Astrocyte of the spinal cord (primary cell): ENCODE measurements around the gene TMEM132D.

Source experiments
- DNase-seq: peaks from one replicate; pipeline ENCODE4 v3.0.0; 2011; ENCODE audit warnings: low read depth, low spot score
- H3K4me3 ChIP-seq: 2 replicates; pipeline ENCODE4 v1.5.1; 2011; ENCODE audit warnings: low read depth, mild to moderate bottlenecking, low read length, moderate library complexity
- in situ Hi-C: cut with HindIII; loops from 2 replicates; pipeline ENCODE4 v1.10.0; 2017; ENCODE audit warnings: low sequenced_read_pairs
- TF ChIP-seq, protein P1 (sequence below): IDR thresholded peaks from 2 replicates; pipeline ENCODE4 v1.5.1; 2012; ENCODE audit warnings: low read depth, mild to moderate bottlenecking, low read length, inconsistent platforms

TMEM132D gene

DNA sequence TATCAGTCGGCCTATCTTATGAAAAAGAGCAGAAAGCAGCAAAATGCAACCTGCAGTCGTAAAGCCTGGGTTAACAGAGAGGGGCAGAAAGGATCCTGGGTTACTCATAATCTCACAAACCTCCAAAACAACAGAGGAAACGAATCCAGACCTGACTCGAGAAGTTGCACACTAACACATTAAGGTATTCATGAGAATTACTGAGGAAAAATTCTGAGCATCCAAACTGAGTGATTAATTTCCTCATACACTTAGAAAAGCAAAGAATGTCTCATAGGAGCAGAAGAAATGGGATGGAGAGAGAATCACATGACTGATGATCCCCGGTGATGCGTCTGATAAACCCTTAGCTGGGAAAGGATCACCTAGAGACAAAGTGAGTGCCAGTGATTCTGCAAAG, 272.5 kb downstream of the TMEM132D start:
- TF ChIP-seq, protein P1, sequence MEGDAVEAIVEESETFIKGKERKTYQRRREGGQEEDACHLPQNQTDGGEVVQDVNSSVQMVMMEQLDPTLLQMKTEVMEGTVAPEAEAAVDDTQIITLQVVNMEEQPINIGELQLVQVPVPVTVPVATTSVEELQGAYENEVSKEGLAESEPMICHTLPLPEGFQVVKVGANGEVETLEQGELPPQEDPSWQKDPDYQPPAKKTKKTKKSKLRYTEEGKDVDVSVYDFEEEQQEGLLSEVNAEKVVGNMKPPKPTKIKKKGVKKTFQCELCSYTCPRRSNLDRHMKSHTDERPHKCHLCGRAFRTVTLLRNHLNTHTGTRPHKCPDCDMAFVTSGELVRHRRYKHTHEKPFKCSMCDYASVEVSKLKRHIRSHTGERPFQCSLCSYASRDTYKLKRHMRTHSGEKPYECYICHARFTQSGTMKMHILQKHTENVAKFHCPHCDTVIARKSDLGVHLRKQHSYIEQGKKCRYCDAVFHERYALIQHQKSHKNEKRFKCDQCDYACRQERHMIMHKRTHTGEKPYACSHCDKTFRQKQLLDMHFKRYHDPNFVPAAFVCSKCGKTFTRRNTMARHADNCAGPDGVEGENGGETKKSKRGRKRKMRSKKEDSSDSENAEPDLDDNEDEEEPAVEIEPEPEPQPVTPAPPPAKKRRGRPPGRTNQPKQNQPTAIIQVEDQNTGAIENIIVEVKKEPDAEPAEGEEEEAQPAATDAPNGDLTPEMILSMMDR: no peak
- in situ Hi-C loops: no loop called here
- no peak for DNase-seq
- no peak overlapping the region for H3K4me3 ChIP-seq

DNA sequence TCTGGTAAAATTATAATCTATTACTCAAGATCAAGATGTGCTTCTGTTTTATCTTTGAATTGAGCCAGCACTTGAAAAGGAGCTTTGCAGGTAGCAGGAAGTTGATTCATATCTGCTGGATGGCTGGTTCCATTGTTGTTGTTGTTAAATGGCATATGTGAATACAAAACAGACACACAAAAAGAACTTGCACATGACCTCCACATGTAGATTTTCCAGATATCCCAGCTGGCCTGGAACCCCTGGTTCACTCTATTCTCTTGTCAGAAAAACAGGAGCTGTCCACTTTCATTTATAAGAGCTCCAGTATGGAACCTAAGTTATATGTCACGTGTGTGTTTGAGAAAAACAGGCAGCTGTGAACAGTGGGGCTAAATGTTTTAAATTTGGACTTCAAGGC, 273.9 kb downstream of the TMEM132D start:
- no peak overlapping the region for H3K4me3 ChIP-seq
- no peak for DNase-seq
- TF ChIP-seq, protein P1: no peak
- in situ Hi-C loops: no loop called here

DNA sequence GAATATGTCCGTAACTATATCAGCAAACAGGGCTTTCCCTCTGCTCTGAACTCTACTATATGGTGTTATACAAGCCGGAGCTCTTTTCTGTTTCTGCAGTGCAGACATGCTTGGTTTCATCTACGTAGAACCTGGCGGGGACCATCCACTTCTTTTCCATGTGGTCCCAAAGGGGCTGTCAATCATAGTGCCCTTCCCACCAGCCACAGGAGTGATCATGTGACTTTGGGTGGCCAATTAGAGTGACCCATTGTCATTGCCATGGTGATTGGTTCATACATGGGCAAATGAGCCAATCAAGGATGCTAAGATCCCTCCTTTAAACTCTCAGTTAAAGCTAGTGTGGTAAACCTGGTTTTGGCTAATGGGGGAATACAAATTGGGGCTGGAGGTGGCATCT, 281.3 kb downstream of the TMEM132D start:
- in situ Hi-C loops: no loop called here
- no peak for DNase-seq
- TF ChIP-seq, protein P1: no peak
- H3K4me3 ChIP-seq: no peak overlapping the region

DNA sequence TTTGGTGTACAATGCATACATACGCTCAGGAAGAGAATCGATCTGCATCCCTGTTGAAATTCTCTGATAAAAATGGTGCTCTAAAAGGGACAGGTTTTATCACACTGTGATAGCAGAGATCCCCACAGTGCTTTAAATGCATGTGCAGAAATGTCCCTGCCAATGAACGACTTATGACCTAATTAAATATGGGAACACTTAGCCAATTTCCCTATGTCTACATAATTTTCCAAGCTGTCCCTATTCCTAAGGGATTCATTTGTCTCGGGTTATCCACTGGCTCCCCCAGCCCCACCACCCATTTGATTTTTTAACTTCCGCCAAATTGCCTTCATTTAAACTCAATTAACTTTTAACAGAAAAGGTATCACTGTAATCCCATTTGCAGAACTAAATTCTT, 284.6 kb downstream of the TMEM132D start:
- DNase-seq: no peak
- TF ChIP-seq, protein P1: no peak
- in situ Hi-C loops: no loop called here
- H3K4me3 ChIP-seq: no peak overlapping the region

DNA sequence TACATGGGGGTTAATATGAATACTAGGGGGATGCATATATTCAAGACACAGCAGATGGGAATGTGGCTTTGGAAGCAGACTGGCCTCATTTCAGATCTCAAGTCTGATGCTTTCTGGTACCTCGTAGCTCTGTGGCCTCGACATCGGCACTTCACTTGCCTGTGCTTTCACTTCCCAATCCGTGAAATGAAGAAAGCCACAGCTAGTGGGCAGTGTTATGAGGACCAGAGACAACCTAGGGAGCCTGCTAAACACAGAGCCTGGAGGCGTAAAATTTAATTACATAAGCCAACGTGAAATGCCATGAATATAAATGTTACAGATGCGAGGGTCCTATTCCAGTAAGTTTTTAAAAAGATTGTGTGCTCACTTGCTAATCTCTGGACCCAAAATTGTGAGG, 286.0 kb downstream of the TMEM132D start:
- in situ Hi-C loops: no loop called here
- no peak overlapping the region for H3K4me3 ChIP-seq
- DNase-seq: no peak
- TF ChIP-seq, protein P1: no peak

DNA sequence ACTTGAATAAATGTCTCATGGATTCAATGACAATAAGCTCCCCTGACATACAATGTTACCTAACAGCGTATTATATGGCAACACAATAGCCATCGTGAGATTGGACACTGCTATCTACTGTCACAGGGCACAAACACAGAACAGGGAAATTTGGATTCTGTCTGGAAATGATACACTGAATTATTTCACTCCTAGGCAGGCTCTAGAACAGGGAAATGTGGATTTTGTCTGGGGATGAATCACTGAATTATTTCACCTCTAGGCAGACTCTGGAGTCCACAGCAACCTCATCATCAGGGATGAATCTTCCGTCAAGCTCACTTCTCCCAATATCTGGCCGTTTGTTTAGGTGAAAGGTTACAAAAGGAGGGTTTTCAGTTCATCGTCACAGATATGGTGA, 288.8 kb downstream of the TMEM132D start:
- H3K4me3 ChIP-seq: no peak overlapping the region
- DNase-seq: peak; percentile 39
- in situ Hi-C loops: no loop called here
- TF ChIP-seq, protein P1: no peak

DNA sequence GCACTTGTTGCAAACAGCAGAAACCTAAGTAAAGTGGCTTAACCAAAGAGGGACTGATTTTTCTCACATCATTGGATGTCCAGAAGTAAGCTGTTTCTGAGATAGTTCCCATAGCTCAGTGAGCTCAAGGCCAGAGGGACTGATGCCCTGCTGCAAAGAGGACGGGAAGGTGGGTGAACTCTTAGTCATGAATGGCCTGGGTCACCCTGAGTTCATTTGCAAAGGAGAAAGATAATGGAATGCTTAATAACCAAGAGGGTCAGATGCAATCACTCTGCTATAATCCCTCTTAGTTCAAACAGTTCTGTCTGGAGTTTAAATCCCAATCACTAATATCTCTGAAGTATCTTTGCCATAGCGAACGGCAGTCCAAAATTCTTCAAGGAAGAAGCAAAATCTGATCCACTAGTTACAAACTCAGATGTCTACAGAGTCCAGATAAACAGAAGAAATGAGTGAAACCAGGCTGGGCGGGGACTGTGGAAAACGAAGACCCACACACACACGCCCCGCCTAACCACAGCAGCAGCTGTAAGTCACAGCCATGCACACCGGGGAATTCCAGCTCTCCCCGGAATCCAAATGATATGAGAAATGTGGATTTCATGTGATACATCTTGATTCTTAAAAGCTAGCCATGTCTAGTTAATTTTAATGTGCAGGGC, 289.5 kb downstream of the TMEM132D start:
- peak; percentile 42 for DNase-seq
- in situ Hi-C loops: no loop called here
- TF ChIP-seq, protein P1: no peak
- H3K4me3 ChIP-seq: no peak overlapping the region
